ENCODE data around the gene CLIC5. TPM values are rescaled to one million over a fixed set of nuclear protein-coding genes. Genes with fewer than 3 reads are reported as not detected.

The CLIC5 gene
- total RNA-seq, 4 donors from 2014 or later: 18.2 to 128 (median 119) TPM

GRCh38 chr6:45902984-45903383, 112.7 kb downstream of the CLIC5 start:
- no peaks in the 10 kb centered on the region for H3K27me3 ChIP-seq
- H3K4me3 ChIP-seq: no peak overlapping the region
- DNase-seq: no peak
- no peak overlapping the region for H3K27ac ChIP-seq
- TF ChIP-seq POLR2A (IDR thresholded peaks at IDR 0.05): no peak
- no peak for TF ChIP-seq CTCF (IDR thresholded peaks at IDR 0.05)
- peaks cover 0 to 11% (median 0%) of the 10 kb centered on the region in 3 donors for H3K36me3 ChIP-seq
- no peaks in the 10 kb centered on the region for H3K4me1 ChIP-seq
- no peaks in the 10 kb centered on the region for H3K9me3 ChIP-seq

GRCh38 chr6:45901767-45902650, 113.7 kb downstream of the CLIC5 start:
- no peak for TF ChIP-seq CTCF (IDR thresholded peaks at IDR 0.05)
- TF ChIP-seq POLR2A (IDR thresholded peaks at IDR 0.05): no peak
- Histone ChIP-seq H3K4me3 (no peak overlapping the region), H3K27me3 (no peaks in the 10 kb centered on the region), H3K9me3 (no peaks in the 10 kb centered on the region), H3K36me3 (peaks cover 0 to 11% (median 0%) of the 10 kb centered on the region in 3 donors), H3K27ac (no peak overlapping the region), H3K4me1 (no peaks in the 10 kb centered on the region)
- DNase-seq: no peak

- H3K9me3 ChIP-seq: no peaks in the 10 kb centered on the region
- TF ChIP-seq POLR2A (IDR thresholded peaks at IDR 0.05) (no peak), CTCF (IDR thresholded peaks at IDR 0.05) (no peak)
- H3K4me1 ChIP-seq: no peaks in the 10 kb centered on the region
- H3K27ac ChIP-seq: no peak overlapping the region
- no peak overlapping the region for H3K4me3 ChIP-seq
- no peak for DNase-seq
- peaks cover 0 to 11% (median 0%) of the 10 kb centered on the region in 3 donors for H3K36me3 ChIP-seq
- H3K27me3 ChIP-seq: no peaks in the 10 kb centered on the region
Measured at GRCh38 chr6:45900808-45901752, 114.6 kb downstream of the CLIC5 start.

- Histone ChIP-seq H3K9me3 (no peaks in the 10 kb centered on the region), H3K36me3 (peaks cover 0 to 11% (median 0%) of the 10 kb centered on the region in 3 donors), H3K27me3 (no peaks in the 10 kb centered on the region), H3K27ac (no peak overlapping the region), H3K4me1 (no peaks in the 10 kb centered on the region), H3K4me3 (no peak overlapping the region)
- TF ChIP-seq CTCF (IDR thresholded peaks at IDR 0.05): no peak
- TF ChIP-seq POLR2A (IDR thresholded peaks at IDR 0.05): no peak
- no peak for DNase-seq
Measured at GRCh38 chr6:45899683-45899946, 116.0 kb downstream of the CLIC5 start.

GRCh38 chr6:45898941-45899682, 116.5 kb downstream of the CLIC5 start:
- H3K36me3 ChIP-seq: peaks cover 0 to 11% (median 0%) of the 10 kb centered on the region in 3 donors
- H3K27ac ChIP-seq: no peak overlapping the region
- no peaks in the 10 kb centered on the region for H3K9me3 ChIP-seq
- no peaks in the 10 kb centered on the region for H3K27me3 ChIP-seq
- no peak for TF ChIP-seq POLR2A (IDR thresholded peaks at IDR 0.05)
- TF ChIP-seq CTCF (IDR thresholded peaks at IDR 0.05): no peak
- DNase-seq: no peak
- no peak overlapping the region for H3K4me3 ChIP-seq
- H3K4me1 ChIP-seq: no peaks in the 10 kb centered on the region
